Measurements from ENCODE around the gene PPIL3.
A peak's percentile ranks its signal among the peaks of the same experiment; 100 is the strongest.
"Not testable (repeated sequence)": the region's sequence is repeated elsewhere in the genome, so short reads cannot be mapped to it uniquely, and the experiment has no call there.

PPIL3 gene

GRCh38 chr2:200888704-200889625, at the start of gene PPIL3, which contains the start of gene NIF3L1:
Gene PPIL3, minus strand, starts transcription at chr2:200889077. Its CDS starts 1,462 bp downstream, at chr2:200887615.
Gene NIF3L1, plus strand, starts transcription at chr2:200889371. Its CDS starts 2,573 bp downstream, at chr2:200891944.
- peak; percentile 96 for DNase-seq (ENCODE audit: low spot score)

GRCh38 chr2:200930947-200931626, 42.2 kb upstream of the PPIL3 start:
- no peak for DNase-seq (ENCODE audit: low spot score)

GRCh38 chr2:200929334-200930249, 40.7 kb upstream of the PPIL3 start:
- no peak for DNase-seq (ENCODE audit: low spot score)

GRCh38 chr2:200922439-200922838, 33.6 kb upstream of the PPIL3 start:
- DNase-seq (ENCODE audit: low spot score): no peak

GRCh38 chr2:200913654-200914053, 24.8 kb upstream of the PPIL3 start:
- no peak for DNase-seq (ENCODE audit: low spot score)

GRCh38 chr2:200909958-200910357, 21.1 kb upstream of the PPIL3 start:
- no peak for DNase-seq (ENCODE audit: low spot score)

- peak; percentile 78 for DNase-seq (ENCODE audit: low spot score)
Measured at GRCh38 chr2:200905618-200906296, 16.9 kb upstream of the PPIL3 start.

- DNase-seq (ENCODE audit: low spot score): peak; percentile 84
Measured at GRCh38 chr2:200901459-200902072, 12.7 kb upstream of the PPIL3 start.

GRCh38 chr2:200899482-200899881, 10.6 kb upstream of the PPIL3 start:
- DNase-seq (ENCODE audit: low spot score): no peak

GRCh38 chr2:200881715-200882249, 7.1 kb downstream of the PPIL3 start:
- not testable (repeated sequence) for DNase-seq (ENCODE audit: low spot score)

- no peak for DNase-seq (ENCODE audit: low spot score)
Measured at GRCh38 chr2:200878289-200878880, 10.5 kb downstream of the PPIL3 start.

GRCh38 chr2:200877443-200877842, 11.4 kb downstream of the PPIL3 start:
- no peak for DNase-seq (ENCODE audit: low spot score)

- no peak for DNase-seq (ENCODE audit: low spot score)
Measured at GRCh38 chr2:200873560-200873959, 15.3 kb downstream of the PPIL3 start.

- DNase-seq (ENCODE audit: low spot score): no peak
Measured at GRCh38 chr2:200871151-200871550, 17.7 kb downstream of the PPIL3 start.

GRCh38 chr2:200869014-200869413, 19.9 kb downstream of the PPIL3 start:
- DNase-seq (ENCODE audit: low spot score): no peak

GRCh38 chr2:200864176-200865034, 24.5 kb downstream of the PPIL3 start, which contains the start of gene CLK1:
Gene CLK1, minus strand, starts transcription at chr2:200864658. Its CDS starts 2,796 bp downstream, at chr2:200861862.
- DNase-seq (ENCODE audit: low spot score): peak; percentile 96

GRCh38 chr2:200863782-200864175, 25.1 kb downstream of the PPIL3 start:
- peak; percentile 57 for DNase-seq (ENCODE audit: low spot score)

GRCh38 chr2:200862532-200863000, 26.3 kb downstream of the PPIL3 start:
- DNase-seq (ENCODE audit: low spot score): peak; percentile 78

GRCh38 chr2:200861617-200862155, 27.2 kb downstream of the PPIL3 start:
- DNase-seq (ENCODE audit: low spot score): peak; percentile 52
